Measurements from ENCODE around the gene RBM4B.

DNA sequence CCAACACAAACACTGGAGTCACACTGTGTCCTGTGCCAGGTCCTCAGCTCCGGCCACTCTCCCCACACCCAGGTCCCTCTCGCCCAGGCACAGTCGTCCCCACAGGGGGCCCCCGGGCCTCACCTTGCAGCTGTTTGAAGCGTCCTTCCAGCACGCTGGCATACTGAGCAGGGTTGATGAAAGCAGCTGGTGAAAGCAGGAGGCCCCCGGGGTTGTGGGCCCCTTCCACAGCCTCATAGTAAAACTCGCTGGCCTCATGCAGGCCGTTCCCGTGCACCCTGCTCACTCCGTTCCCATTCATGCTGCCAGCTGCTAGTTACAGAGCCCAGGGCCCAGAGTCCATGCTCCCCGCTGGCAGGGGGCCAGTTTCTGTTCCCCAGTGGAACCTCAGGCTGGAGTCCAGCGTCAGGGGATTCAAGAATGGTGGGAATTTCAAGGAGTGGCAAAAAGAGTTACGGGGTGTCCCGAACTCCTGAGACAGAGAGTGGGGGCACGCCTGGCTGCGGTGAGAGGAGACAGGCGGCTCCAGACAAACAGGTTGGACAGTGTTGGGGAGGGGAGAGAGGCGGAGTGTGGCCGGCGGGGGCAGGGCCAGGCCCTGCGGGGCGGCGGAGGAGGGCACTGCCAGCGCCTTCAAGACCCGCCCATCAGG is 40.8 kb upstream of the RBM4B start:
- TF ChIP-seq EZH2phosphoT487 (IDR thresholded peaks at IDR 0.05; ENCODE audit: low read length) (no peak), EZH2 (optimal IDR thresholded peaks at IDR 0.05; ENCODE audit: low read depth, low read length) (no peak)
- TF ChIP-seq, protein P1, sequence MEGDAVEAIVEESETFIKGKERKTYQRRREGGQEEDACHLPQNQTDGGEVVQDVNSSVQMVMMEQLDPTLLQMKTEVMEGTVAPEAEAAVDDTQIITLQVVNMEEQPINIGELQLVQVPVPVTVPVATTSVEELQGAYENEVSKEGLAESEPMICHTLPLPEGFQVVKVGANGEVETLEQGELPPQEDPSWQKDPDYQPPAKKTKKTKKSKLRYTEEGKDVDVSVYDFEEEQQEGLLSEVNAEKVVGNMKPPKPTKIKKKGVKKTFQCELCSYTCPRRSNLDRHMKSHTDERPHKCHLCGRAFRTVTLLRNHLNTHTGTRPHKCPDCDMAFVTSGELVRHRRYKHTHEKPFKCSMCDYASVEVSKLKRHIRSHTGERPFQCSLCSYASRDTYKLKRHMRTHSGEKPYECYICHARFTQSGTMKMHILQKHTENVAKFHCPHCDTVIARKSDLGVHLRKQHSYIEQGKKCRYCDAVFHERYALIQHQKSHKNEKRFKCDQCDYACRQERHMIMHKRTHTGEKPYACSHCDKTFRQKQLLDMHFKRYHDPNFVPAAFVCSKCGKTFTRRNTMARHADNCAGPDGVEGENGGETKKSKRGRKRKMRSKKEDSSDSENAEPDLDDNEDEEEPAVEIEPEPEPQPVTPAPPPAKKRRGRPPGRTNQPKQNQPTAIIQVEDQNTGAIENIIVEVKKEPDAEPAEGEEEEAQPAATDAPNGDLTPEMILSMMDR (IDR thresholded peaks at IDR 0.05; ENCODE audit: low read length): no peak
